GM21515 (cell line): ENCODE results near the gene TTLL10.

Experiments
- ATAC-seq: cut with Tn5 transposase; IDR thresholded peaks from one replicate; pipeline ENCODE4 v1.9.1; 2021; ENCODE audit not compliant: unreplicated experiment

TTLL10 gene

GRCh38 chr1:1157426-1157913, 16.2 kb upstream of the TTLL10 start:
- ATAC-seq: peak; percentile 52

- peak; percentile 38 for ATAC-seq
Measured at GRCh38 chr1:1157914-1158710, 15.6 kb upstream of the TTLL10 start.

DNA sequence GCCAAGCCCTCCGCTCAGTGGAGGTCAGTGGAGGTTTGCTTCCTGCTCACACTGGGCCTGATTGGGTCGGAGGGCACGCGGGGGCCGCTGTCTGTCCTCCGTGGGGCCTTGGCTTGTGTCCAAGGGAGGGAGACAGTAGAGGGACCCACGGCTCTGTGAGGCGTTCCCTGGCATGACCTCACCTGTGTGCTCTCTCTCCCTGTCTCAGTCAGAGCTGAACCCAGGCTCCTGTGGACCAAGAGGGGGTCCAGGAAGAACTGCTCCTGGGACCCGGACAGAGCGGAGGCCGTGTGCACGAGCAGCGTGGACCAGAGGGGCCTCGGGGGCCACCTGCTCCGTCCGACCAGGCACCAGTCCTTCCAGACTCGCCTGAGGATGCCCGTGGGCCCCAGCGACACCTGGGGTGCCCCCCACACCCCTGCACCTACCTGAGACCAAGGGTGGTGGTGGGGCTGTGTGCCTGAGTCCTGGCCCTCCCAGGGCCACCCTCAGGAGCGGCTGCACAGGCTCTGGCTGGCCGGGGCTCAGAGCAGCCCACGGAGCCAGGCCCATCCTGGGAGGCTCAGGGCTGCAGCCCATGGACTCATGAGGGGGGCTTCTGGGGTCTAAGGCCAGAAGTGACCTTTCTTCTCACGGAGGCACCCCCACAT, 13.3 kb upstream of the TTLL10 start:
- ATAC-seq: no peak

DNA sequence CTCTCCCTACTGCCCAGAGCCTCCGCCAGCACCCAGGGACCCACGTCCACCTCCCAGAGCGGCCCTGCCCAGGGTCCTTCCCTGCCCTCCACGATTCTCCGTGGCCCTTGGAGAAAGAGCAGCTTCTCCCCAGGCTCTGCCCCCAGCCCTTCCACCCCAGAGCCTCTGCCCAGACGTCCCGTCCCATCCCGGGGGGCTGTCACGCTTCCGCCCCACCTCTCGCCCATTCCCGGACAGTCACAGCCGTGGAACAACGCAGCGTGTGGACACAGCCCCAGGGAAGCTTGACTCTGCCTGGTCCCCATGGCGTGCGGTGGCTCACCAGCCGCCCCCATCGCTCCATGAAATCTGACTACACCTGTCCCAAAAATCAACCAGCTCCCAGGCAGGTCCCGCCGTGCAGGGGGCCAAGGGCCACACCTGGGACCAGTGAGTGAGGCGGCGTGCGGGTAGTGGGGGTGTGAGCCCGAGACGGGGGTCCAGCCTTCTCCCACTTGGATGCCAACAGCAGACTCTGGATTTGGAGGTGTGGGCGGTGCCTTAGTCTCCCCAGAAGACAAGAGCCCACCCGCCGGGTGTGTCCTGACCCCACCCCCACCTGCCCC, 12.5 kb upstream of the TTLL10 start:
- no peak for ATAC-seq

GRCh38 chr1:1161683-1162079, 12.0 kb upstream of the TTLL10 start:
- no peak for ATAC-seq

- no peak for ATAC-seq
Measured at GRCh38 chr1:1162597-1163537, 10.8 kb upstream of the TTLL10 start.

- ATAC-seq: no peak
Measured at GRCh38 chr1:1163538-1164070, 10.1 kb upstream of the TTLL10 start.

DNA sequence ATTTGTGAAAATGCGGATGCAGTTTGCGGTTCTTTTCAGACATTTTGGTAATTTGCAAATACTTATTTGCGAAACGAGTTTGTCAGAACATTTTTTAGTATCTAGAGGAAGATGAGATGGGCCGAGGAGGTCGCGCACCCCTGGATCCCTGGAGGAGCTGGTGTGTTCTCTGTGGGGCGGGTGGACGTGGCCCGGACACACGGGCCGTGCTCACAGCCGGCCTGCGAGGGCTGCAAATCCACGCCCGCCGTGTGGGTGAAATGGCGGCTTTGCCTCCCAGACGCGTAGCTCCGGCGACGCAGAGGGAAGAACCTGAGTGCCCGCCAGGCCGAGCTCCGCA, 9.3 kb upstream of the TTLL10 start:
- no peak for ATAC-seq

GRCh38 chr1:1164701-1165451, 8.8 kb upstream of the TTLL10 start:
- ATAC-seq: no peak

DNA sequence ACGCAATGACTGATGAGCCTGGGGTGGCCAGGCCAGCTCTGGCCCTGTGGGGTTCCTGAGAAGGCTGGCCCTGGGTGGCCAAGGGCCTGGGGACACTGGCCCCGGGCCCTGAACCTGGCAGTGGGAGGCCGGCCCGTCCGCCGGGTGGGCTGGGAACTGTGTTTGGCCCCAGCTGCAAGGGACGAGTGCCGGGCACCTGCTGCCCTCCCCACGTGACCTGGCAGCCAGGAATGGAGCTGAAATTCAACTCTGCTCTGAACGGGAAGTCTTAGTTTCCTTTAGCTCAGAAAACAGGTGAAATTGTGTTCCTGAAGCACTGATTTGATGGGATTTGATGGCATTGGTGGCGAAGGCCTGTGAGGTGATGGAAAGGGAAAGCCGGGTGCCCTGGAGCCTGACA, 8.2 kb upstream of the TTLL10 start:
- ATAC-seq: no peak

DNA sequence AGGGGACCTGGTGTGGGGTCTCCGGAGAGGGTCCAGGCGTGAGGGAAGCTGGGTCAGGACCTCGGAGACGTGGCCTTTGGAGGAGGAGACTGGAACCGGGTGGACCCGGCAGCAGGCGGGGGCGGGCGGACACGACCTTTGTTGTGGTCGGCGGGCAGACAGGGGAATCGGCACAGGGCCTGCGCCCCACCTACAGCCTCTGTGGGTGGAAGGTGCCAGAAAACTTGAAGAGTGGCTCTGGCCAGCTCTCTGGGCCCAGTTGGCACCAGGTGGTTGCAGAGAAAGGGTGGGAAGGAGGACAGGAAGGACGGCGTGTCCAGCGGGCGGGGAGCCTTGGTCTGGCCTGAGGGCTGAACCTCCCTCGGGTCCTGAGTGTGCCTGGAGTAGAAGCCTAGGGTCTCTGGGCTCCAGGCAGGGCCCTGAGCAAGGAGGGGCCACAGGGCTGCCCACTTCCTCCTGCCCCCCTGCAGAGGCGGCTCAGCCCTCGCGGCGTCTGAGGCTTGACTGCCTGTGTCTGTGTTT, 7.7 kb upstream of the TTLL10 start:
- ATAC-seq: no peak

- ATAC-seq: no peak
Measured at GRCh38 chr1:1166642-1167397, 6.9 kb upstream of the TTLL10 start.

- ATAC-seq: no peak
Measured at GRCh38 chr1:1167398-1167821, 6.3 kb upstream of the TTLL10 start.

GRCh38 chr1:1167841-1168450, 5.7 kb upstream of the TTLL10 start:
- ATAC-seq: no peak

DNA sequence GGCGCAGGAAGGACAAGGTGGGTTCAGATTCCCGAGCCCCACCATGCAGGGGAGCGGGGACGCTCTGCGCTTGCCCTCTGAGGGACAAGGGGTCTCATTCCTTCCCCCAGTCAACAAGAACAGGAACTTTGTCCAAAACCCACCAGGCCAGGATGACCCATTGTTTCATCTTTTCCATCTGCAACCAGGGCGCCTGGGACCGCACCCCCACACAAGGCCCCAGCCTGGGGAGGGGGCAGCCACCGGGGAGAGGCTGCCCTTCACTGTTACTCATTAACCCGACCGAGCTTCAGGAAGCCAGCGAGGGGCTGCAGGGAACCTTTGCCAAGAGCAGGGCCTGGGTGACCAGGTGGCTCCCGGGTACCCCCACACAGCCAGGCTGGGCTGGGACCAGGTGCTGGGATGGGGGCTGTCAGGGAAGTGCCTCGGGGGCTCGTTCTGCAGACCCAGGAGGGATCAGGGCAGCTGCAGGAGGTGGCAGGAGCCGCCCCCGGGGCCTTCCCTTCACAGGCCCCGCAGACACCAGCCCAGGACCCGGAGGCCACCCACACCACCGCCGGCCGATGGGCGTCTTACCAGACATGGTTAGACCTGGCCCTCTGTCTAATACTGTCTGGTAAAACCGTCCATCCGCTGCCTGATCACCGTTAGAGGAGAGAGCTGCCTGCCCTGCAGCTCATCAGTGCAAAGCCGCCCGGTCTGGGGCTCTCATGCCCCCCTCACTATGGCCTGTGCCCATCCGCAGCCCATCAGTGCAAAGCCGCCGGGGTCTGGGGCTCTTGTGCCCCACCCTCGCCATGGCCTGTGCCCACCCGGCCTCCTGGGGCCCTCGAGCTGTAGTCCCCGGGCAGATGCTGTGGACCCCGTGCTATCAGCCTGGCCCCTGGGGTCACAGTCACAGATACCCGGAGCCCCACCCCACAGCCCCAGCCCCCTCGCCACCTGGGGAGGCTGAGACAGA, 4.9 kb upstream of the TTLL10 start:
- ATAC-seq: no peak

DNA sequence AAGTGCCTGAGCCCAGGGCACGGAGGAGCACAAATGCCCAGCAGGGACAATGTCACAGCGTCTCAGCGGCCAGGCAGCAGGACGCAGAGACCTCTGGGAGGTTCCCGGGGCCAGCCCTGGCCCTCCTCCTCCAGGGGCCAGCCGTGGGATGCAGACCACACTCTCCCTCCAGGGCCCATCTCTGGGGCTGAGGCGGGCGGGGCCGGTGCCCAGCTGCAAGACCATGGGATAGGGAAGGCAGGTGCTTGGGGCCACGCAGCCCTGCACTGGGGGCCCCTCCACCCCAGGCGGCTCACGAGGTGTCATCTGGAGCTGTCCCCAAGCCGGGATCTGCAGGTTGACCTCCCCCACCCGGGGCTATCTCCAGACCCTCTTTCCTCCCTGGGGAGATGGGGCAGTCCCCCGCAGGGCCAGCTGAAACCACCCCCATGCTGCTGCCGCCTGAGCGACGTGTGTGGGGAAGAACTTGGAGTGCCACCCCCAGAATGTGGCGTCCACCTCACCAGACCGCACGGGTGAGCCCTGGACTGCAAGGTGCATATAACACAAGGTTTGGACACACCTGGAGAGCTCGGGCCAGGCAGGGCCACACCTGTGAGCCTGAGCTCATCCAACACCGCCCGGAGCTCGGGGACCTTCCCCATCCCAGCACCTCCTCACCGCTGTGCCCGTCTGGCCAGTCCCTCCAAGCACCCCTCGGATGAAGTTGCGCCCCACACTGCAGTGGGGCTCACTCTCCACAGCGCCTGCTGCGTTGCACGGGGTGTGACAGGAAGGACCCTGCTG, 4.1 kb upstream of the TTLL10 start:
- no peak for ATAC-seq
